GM04504 (cell line): Measurements from ENCODE around the gene LCE3E.

Source experiments
- DNase-seq: peaks from one replicate; pipeline ENCODE4 v3.0.0-alpha.2; 2012; ENCODE audit warnings: low read depth

The LCE3E gene

GRCh38 chr1:152516082-152516481 lies 50.5 kb downstream of the LCE3E start:
- no peak for DNase-seq
